ENCODE data around the gene MTA2. TPM values are rescaled to one million over a fixed set of nuclear protein-coding genes. Genes with fewer than 3 reads are reported as not detected.
A peak's percentile ranks its signal among the peaks of the same experiment; 100 is the strongest.

MTA2 gene
- total RNA-seq, 1 experiment from 2014 or later: 193 TPM

DNA sequence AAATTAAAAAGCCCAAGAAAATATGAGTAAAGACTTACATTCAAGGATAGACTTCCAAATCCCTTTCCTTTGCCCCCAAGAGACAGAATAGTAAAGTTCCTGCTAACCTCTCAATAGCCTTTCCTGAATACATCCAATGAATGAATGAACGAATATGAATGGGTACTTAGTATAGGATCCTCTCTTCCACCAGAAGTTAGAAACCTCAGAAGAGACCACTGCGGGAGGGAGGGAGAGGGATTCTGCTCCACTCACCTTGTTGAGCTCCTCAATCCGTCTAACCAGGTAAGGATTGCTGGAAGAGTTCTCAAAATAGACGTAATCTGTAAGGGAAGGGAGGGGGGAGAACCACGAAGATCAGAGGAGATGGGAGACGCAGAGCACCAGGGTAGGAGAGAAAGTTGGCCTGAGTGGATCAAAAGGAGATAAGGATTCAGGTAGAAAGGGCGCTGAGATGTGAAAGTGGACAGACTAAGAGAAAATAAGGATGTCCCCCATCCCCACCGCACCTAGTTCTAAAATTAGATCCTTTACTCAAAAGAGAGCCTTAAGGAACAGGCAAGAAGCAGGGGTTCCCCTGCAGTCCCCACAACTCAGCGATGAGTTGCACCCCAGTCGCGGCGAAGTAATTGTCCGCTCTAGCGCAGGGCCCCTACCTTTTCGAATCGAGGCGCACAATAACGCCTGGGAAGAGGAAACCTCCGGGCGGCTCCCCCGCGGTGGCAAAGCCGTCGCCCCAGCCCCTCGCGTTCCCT lies 1.1 kb downstream of the MTA2 start:
- ChIA-PET CTCF (interaction anchor here (1.0 to 1.7 kb wide), 2 partner anchors 11 to 176 kb away, joined by 3 to 7 read pairs; no protein-coding TSS in a partner anchor), POLR2A (ENCODE audit: unreplicated experiment) (interaction anchor here (1.7 kb wide), 1 partner anchor 9 kb away, joined by 29 read pairs; the partner anchor contains the start of gene TUT1)
- Histone ChIP-seq H3K4me2 (ENCODE audit: low read length) (peak overlapping the region; percentile 99), H3K27me3 (ENCODE audit: low read length) (no peaks in the 10 kb centered on the region), H3K36me3 (ENCODE audit: low read depth, low read length) (peaks cover 35% of the 10 kb centered on the region), H3K4me3 (ENCODE audit: low read length) (peak overlapping the region; percentile 93), H3K9ac (ENCODE audit: low read length) (peak overlapping the region; percentile 98), H3K9me3 (ENCODE audit: low read length) (no peaks in the 10 kb centered on the region), H3K4me1 (ENCODE audit: insufficient read depth, low read length) (peaks cover 21% of the 10 kb centered on the region), H3K79me2 (ENCODE audit: low read length) (peaks cover 43% of the 10 kb centered on the region), H3K9me2 (replicated peaks; ENCODE audit: low read length) (no peaks in the 10 kb centered on the region), H3K27ac (ENCODE audit: low read length) (peak overlapping the region; percentile 69), H3F3A (ENCODE audit: low read length, unreplicated experiment) (no peaks in the 10 kb centered on the region), H4K20me1 (ENCODE audit: low read length) (no peaks in the 10 kb centered on the region), H2AFZ (ENCODE audit: low read length) (peak overlapping the region; percentile 88)
- no peak for DNase-seq
- intact Hi-C loops (cut with micrococcal nuclease): loop anchor here (5.0 kb wide), 1 partner anchor 72 kb away; the partner anchor contains the start of genes LBHD1 and UQCC3
- TF ChIP-seq EZH2 (IDR thresholded peaks at IDR 0.05; ENCODE audit: low read length, unreplicated experiment) (no peak), EZH2phosphoT487 (IDR thresholded peaks at IDR 0.05; ENCODE audit: borderline replicate concordance, low read length) (no peak)
- TF ChIP-seq, protein P1, sequence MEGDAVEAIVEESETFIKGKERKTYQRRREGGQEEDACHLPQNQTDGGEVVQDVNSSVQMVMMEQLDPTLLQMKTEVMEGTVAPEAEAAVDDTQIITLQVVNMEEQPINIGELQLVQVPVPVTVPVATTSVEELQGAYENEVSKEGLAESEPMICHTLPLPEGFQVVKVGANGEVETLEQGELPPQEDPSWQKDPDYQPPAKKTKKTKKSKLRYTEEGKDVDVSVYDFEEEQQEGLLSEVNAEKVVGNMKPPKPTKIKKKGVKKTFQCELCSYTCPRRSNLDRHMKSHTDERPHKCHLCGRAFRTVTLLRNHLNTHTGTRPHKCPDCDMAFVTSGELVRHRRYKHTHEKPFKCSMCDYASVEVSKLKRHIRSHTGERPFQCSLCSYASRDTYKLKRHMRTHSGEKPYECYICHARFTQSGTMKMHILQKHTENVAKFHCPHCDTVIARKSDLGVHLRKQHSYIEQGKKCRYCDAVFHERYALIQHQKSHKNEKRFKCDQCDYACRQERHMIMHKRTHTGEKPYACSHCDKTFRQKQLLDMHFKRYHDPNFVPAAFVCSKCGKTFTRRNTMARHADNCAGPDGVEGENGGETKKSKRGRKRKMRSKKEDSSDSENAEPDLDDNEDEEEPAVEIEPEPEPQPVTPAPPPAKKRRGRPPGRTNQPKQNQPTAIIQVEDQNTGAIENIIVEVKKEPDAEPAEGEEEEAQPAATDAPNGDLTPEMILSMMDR (conservative IDR thresholded peaks at IDR 0.05; ENCODE audit: low read depth, low read length): no peak
- no peak for ATAC-seq
- BruUV-seq (replicated peaks): no TSS peak

DNA sequence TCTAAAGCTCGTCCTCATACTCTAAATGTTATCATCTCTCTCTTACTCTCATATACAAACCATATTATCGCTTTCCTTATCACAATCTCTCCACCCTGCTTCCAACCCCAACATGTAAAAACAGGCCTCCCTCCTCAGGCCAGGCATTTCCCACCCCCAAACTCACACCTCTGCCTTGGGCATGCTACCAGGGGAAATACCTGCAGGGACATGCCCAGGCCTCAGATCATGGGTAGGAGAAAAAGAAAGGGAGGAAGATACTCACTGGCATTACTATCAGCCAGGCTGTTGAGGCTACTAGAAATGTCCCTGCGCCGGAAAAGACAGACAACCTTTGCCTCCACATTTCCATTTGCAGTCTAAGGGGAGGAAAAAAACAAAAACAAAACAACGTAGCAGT lies 1.8 kb downstream of the MTA2 start:
- CTCF ChIA-PET: interaction anchor here (1.0 kb wide), 1 partner anchor 12 kb away, joined by 3 read pairs; no protein-coding TSS in a partner anchor
- H3K4me3 ChIP-seq (ENCODE audit: low read length): peak overlapping the region; percentile 93
- intact Hi-C loops (cut with micrococcal nuclease): loop anchor here (1.0 to 5.0 kb wide), 2 partner anchors 9 to 72 kb away; partner anchors contain the start of genes LBHD1, TUT1 and UQCC3
- H3K9me3 ChIP-seq (ENCODE audit: low read length): no peaks in the 10 kb centered on the region
- peaks cover 43% of the 10 kb centered on the region for H3K79me2 ChIP-seq (ENCODE audit: low read length)
- DNase-seq (no peak), ATAC-seq (no peak)
- no peaks in the 10 kb centered on the region for H4K20me1 ChIP-seq (ENCODE audit: low read length)
- H3K9me2 ChIP-seq (replicated peaks; ENCODE audit: low read length): no peaks in the 10 kb centered on the region
- 0 out of 2 replicates have a peak overlapping the region, but pooled peaks have one; percentile 0 for H3K27ac ChIP-seq (ENCODE audit: low read length)
- peaks cover 42% of the 10 kb centered on the region for H3K36me3 ChIP-seq (ENCODE audit: low read depth, low read length)
- peaks cover 21% of the 10 kb centered on the region for H3K4me1 ChIP-seq (ENCODE audit: insufficient read depth, low read length)
- TF ChIP-seq EZH2phosphoT487 (IDR thresholded peaks at IDR 0.05; ENCODE audit: borderline replicate concordance, low read length) (no peak), EZH2 (IDR thresholded peaks at IDR 0.05; ENCODE audit: low read length, unreplicated experiment) (no peak)
- TF ChIP-seq, protein P1 (conservative IDR thresholded peaks at IDR 0.05; ENCODE audit: low read depth, low read length): no peak
- POLR2A ChIA-PET (ENCODE audit: unreplicated experiment): interaction anchor here (0.6 kb wide), 1 partner anchor 69 kb away, joined by 10 read pairs; no protein-coding TSS in a partner anchor
- peak overlapping the region; percentile 99 for H3K4me2 ChIP-seq (ENCODE audit: low read length)
- no peaks in the 10 kb centered on the region for H3F3A ChIP-seq (ENCODE audit: low read length, unreplicated experiment)
- no peaks in the 10 kb centered on the region for H3K27me3 ChIP-seq (ENCODE audit: low read length)
- H3K9ac ChIP-seq (ENCODE audit: low read length): peak overlapping the region; percentile 98
- H2AFZ ChIP-seq (ENCODE audit: low read length): no peak overlapping the region
- BruUV-seq (replicated peaks): TSS peak; percentile 38

Data from PC-3 (cell line).